ENCODE data around the gene ADAM21.
"Not testable (repeated sequence)": the region's sequence is repeated elsewhere in the genome, so short reads cannot be mapped to it uniquely, and the experiment has no call there.

ADAM21 gene

DNA sequence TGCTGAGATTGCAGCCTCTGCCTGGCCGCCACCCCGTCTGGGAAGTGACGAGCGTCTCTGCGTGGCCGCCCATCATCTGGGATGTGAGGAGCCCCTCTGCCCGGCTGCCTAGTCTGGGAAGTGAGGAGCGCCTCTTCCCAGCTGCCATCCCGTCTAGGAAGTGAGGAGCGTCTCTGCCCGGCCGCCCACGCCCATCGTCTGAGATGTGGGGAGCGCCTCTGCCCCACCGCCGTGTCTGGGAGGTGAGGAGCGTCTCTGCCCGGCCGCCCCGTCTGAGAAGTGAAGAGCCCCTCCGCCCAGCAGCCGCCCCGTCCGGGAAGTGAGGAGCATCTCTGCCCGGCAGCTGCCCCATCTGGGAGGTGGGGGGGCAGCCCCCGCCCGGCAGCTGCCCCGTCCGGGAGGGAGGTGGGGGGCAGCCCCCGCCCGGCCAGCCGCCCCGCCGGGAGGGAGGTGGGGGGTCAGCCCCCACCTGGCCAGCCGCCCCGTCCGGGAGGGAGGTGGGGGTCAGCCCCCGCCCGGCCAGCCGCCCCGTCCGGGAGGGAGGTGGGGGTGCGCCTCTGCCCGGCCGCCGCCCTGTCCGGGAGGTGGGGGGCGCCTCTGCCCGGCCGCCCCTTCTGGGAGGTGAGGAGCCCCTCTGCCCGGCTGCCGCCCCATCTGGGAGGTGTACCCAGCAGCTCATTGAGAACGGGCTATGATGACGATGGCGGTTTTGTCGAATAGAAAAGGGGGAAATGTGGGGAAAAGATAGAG is 25.6 kb downstream of the ADAM21 start:
- not testable (repeated sequence) for ATAC-seq

- no peak for ATAC-seq
Measured at GRCh38 chr14:70489579-70490200, 37.7 kb downstream of the ADAM21 start.

GRCh38 chr14:70498191-70498590 is 46.2 kb downstream of the ADAM21 start:
- no peak for ATAC-seq

All from activated CD4-positive, CD25-positive, alpha-beta regulatory T cell treated with anti-CD3 and anti-CD28 coated beads, Interleukin-2, amount 50 U/mL, for 24 hours (primary cell).